ENCODE results near the gene DIO1.

DIO1 gene

GRCh38 chr1:53927376-53927881 is 33.4 kb downstream of the DIO1 start:
- no peak for DNase-seq (ENCODE audit: low read depth)
- no peak overlapping the region for H3K4me3 ChIP-seq (ENCODE audit: low read depth, low read length)
- TF ChIP-seq, protein P1, sequence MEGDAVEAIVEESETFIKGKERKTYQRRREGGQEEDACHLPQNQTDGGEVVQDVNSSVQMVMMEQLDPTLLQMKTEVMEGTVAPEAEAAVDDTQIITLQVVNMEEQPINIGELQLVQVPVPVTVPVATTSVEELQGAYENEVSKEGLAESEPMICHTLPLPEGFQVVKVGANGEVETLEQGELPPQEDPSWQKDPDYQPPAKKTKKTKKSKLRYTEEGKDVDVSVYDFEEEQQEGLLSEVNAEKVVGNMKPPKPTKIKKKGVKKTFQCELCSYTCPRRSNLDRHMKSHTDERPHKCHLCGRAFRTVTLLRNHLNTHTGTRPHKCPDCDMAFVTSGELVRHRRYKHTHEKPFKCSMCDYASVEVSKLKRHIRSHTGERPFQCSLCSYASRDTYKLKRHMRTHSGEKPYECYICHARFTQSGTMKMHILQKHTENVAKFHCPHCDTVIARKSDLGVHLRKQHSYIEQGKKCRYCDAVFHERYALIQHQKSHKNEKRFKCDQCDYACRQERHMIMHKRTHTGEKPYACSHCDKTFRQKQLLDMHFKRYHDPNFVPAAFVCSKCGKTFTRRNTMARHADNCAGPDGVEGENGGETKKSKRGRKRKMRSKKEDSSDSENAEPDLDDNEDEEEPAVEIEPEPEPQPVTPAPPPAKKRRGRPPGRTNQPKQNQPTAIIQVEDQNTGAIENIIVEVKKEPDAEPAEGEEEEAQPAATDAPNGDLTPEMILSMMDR (IDR thresholded peaks at IDR 0.05; ENCODE audit: control insufficient read depth, extremely low read depth, insufficient read depth), result no peak

- TF ChIP-seq, protein P1 (IDR thresholded peaks at IDR 0.05; ENCODE audit: control insufficient read depth, extremely low read depth, insufficient read depth), result no peak
- no peak for DNase-seq (ENCODE audit: low read depth)
- H3K4me3 ChIP-seq (ENCODE audit: low read depth, low read length), result no peak overlapping the region
Observed at GRCh38 chr1:53929246-53929960, 35.4 kb downstream of the DIO1 start.

DNA sequence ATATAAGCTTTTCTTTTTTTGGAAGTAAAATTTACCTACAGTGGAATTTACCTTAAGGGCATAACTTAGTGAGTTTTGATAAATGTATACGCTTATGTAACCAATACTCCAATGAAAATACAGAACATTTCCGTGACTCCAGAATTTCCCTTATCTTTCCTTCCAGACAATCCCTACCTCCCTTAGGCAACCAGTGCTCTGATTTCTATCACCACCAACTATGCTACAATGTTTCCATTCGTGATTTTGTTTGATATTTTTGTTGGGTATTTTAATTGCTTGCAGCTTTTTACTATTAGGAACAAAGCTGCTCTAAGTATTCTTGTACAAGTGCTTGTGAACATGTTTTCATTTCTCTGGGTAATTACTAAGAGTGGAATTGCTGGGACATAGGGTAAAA is 36.9 kb downstream of the DIO1 start:
- no peak overlapping the region for H3K4me3 ChIP-seq (ENCODE audit: low read depth, low read length)
- TF ChIP-seq, protein P1 (IDR thresholded peaks at IDR 0.05; ENCODE audit: control insufficient read depth, extremely low read depth, insufficient read depth), result no peak

DNA sequence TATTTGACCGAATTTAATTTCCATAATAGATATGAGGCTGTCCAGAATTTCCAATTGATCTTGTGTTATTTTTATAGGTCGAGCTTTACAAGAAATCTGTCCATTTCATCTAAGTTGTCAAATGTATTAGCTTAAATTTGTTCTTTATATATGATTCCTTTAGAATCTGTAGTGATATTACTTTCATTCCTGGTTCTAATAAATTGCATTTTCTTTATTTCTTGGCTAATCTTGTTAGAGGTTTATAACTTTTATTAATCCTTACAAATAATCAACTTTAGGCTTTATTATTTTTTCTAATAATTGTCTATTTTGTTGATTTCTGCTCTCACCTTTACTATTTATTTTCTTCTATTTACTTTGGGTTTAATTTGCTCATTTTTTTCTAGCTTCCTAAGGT is 37.5 kb downstream of the DIO1 start:
- TF ChIP-seq, protein P1 (IDR thresholded peaks at IDR 0.05; ENCODE audit: control insufficient read depth, extremely low read depth, insufficient read depth), result no peak
- no peak for DNase-seq (ENCODE audit: low read depth)
- H3K4me3 ChIP-seq (ENCODE audit: low read depth, low read length), result no peak overlapping the region

More for the DNA sequence above, 36.9 kb downstream of the DIO1 start:
- DNase-seq (ENCODE audit: low read depth), result no peak

DNA sequence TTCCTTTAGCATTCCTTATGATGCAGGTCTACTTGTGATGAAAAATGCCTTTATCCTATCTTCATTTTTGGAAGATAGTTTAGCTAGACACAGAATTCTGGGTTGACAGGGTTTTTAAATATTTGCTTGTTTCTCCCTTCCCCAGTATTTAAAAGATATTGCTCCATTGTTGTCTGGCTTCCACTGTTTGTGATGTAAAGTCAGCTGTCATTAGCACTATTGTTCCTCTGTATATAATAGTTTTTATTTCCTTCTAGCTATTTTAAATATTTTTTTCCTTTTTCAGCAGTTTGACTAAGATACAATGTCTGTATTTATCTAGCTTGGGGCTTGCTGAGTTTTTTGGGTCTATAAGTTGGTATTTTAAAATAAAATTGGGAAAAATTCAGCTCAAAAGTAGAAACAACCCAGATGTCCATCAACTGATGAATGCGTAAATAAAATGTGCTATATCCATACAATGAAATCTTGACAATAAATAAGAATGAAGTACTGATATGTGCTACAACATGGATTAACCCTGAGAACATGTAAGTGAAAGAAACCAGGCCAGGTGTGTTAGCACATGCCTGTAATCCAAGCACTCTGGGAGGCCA is 40.3 kb downstream of the DIO1 start:
- DNase-seq (ENCODE audit: low read depth), result no peak
- no peak overlapping the region for H3K4me3 ChIP-seq (ENCODE audit: low read depth, low read length)
- TF ChIP-seq, protein P1 (IDR thresholded peaks at IDR 0.05; ENCODE audit: control insufficient read depth, extremely low read depth, insufficient read depth), result no peak

DNA sequence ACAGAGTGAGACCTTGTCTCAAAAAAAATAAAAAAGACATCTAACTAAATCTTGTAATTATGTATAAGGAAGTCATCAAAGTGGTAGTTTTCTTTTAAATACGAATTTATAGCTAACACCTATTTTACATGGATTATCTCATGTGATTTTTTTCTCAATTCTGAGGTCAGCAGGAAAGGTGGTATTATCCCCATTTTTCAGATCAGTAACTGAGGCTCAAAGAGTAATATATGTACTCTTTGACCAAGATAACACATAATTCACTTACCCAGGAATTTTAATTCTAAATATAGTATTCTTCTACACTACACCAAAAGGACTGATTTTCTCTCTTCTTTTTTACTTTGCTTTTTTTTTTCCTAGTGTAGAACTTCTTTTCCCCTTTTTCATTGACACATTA is 42.4 kb downstream of the DIO1 start:
- DNase-seq (ENCODE audit: low read depth), result no peak
- TF ChIP-seq, protein P1 (IDR thresholded peaks at IDR 0.05; ENCODE audit: control insufficient read depth, extremely low read depth, insufficient read depth), result no peak

More for the DNA sequence above, 42.4 kb downstream of the DIO1 start:
- no peak overlapping the region for H3K4me3 ChIP-seq (ENCODE audit: low read depth, low read length)

Data from LNCaP clone FGC (cell line).